SK-N-SH (cell line): ENCODE data around the gene CPLX3. TPM values are rescaled to one million over a fixed set of nuclear protein-coding genes. Genes with fewer than 3 reads are reported as not detected.

Experiments
- CTCF ChIA-PET: fragments of 300-600, 350-600 bp; formaldehyde crosslinking; extraction: SDS; loops from one replicate; lab custom pipeline; 2021; lab: Yijun Ruan, JAX
- POLR2A ChIA-PET: fragments of 350-600 bp; sonication (Branson Sonifier 250); formaldehyde crosslinking; extraction: SDS; loops from one replicate; lab custom pipeline; 2020; ENCODE audit warnings: antibody characterized with exemption, inconsistent platforms; lab: Yijun Ruan, JAX
- DNase-seq: peaks from one replicate; pipeline ENCODE4 v3.0.0; 2012
- H2AFZ ChIP-seq: fragments of 200-600 bp; sonication (generic); 2 replicates; pipeline ENCODE4 v1.8.1; 2016; ENCODE audit warnings: antibody characterized with exemption, mild to moderate bottlenecking, low read depth
- H3F3A ChIP-seq: fragments of 200-600 bp; sonication (generic); replicated peaks from 2 replicates; pipeline ENCODE3; 2016; ENCODE audit warnings: antibody characterized with exemption, mild to moderate bottlenecking; ENCODE audit not compliant: insufficient read depth
- H3K27ac ChIP-seq, 2 experiments: fragments of 200-500 bp in 1 of 2; fragments of 200-600 bp in 1 of 2; sonication (Bioruptor generic) in 1 of 2; sonication (generic), shearing (Covaris generic) in 1 of 2; 2 replicates each; pipeline versions ENCODE4 v1.5.1 to v1.6.1; 2014 to 2016; ENCODE audit warnings: low read depth in 2 of 2, inconsistent platforms in 1 of 2, low read length in 1 of 2, mild to moderate bottlenecking in 1 of 2, mixed read lengths in 1 of 2
- H3K27me3 ChIP-seq: fragments of 200-600 bp; sonication (generic), shearing (Covaris generic); 2 replicates; pipeline ENCODE4 v1.6.1; 2016; ENCODE audit warnings: mixed run types; ENCODE audit not compliant: insufficient read depth
- H3K36me3 ChIP-seq, 2 experiments: fragments of 200-500 bp in 1 of 2; fragments of 200-600 bp in 1 of 2; sonication (Bioruptor generic) in 1 of 2; sonication (generic) in 1 of 2; replicated peaks in 1 of 2; 2 replicates each; pipeline versions ENCODE3 to v1.5.1; 2014 to 2016; ENCODE audit warnings: low read length in 1 of 2, mild to moderate bottlenecking in 1 of 2; ENCODE audit not compliant: insufficient read depth in 2 of 2, control insufficient read depth in 1 of 2
- H3K4me1 ChIP-seq, 2 experiments: fragments of 200-500 bp in 1 of 2; fragments of 200-600 bp in 1 of 2; sonication (Bioruptor generic) in 1 of 2; sonication (generic), shearing (Covaris generic) in 1 of 2; 2 replicates each; pipeline versions ENCODE4 v1.5.1 to v1.6.1; 2014 to 2016; ENCODE audit warnings: low read depth in 1 of 2, low read length in 1 of 2, mixed run types in 1 of 2; ENCODE audit not compliant: insufficient read depth in 2 of 2, control insufficient read depth in 1 of 2
- H3K4me2 ChIP-seq: fragments of 200-600 bp; sonication (generic), shearing (Covaris generic); 2 replicates; pipeline ENCODE4 v1.6.1; 2017; ENCODE audit warnings: mixed run types
- H3K4me3 ChIP-seq, 2 experiments: fragments of 200-500 bp in 1 of 2; fragments of 200-600 bp in 1 of 2; sonication (Bioruptor generic) in 1 of 2; sonication (generic), shearing (Covaris generic) in 1 of 2; 2 replicates each; pipeline versions ENCODE4 v1.5.1 to v1.8.1; 2014 to 2016; ENCODE audit warnings: low read depth in 2 of 2, inconsistent platforms in 1 of 2, low read length in 1 of 2, mild to moderate bottlenecking in 1 of 2, mixed read lengths in 1 of 2, moderate library complexity in 1 of 2
- H3K79me2 ChIP-seq: fragments of 200-600 bp; sonication (generic); 2 replicates; pipeline ENCODE4 v1.8.1; 2017; ENCODE audit warnings: mild to moderate bottlenecking; ENCODE audit not compliant: insufficient read depth
- H3K9ac ChIP-seq: fragments of 200-600 bp; sonication (generic); 2 replicates; pipeline ENCODE4 v1.6.1; 2017; ENCODE audit warnings: mixed run types
- H3K9me2 ChIP-seq: fragments of 200-600 bp; sonication (generic); 2 replicates; pipeline ENCODE4 v1.6.1; 2017; ENCODE audit warnings: mixed run types
- H3K9me3 ChIP-seq: fragments of 200-600 bp; sonication (generic); 2 replicates; pipeline ENCODE4 v1.6.1; 2017; ENCODE audit warnings: mixed run types, mild to moderate bottlenecking, moderate library complexity
- H4K20me1 ChIP-seq: fragments of 200-600 bp; sonication (generic); 2 replicates; pipeline ENCODE4 v1.6.1; 2017; ENCODE audit warnings: mild to moderate bottlenecking, mixed run types; ENCODE audit not compliant: insufficient read depth
- ELF1 ChIP-seq: IDR thresholded peaks from 2 replicates; pipeline ENCODE4 v1.4.0; 2012
- EP300 ChIP-seq, 2 experiments: IDR thresholded peaks; 2 replicates each; pipeline versions ENCODE4 v1.4.0 to v1.6.1; 2012; ENCODE audit warnings: borderline replicate concordance in 1 of 2, low read depth in 1 of 2, low read length in 1 of 2
- GABPA ChIP-seq: IDR thresholded peaks from 2 replicates; pipeline ENCODE4 v1.4.0; 2012; ENCODE audit warnings: low read depth, mild to moderate bottlenecking
- GATA2 ChIP-seq: sonication (generic); formaldehyde crosslinking; IDR thresholded peaks from 2 replicates; pipeline ENCODE4 v1.5.0; 2020; ENCODE audit warnings: mild to moderate bottlenecking, missing genetic modification reagents
- JUND ChIP-seq: IDR thresholded peaks from 2 replicates; pipeline ENCODE4 v1.4.0; 2012
- MEF2A ChIP-seq: IDR thresholded peaks from 2 replicates; pipeline ENCODE4 v1.4.0; 2012; ENCODE audit warnings: low read depth, borderline replicate concordance
- MXI1 ChIP-seq: IDR thresholded peaks from 2 replicates; pipeline ENCODE4 v1.6.1; 2012; ENCODE audit warnings: mild to moderate bottlenecking, low read depth, low read length, improper control_type of control experiment
- RAD21 ChIP-seq: IDR thresholded peaks from 2 replicates; pipeline ENCODE4 v1.6.1; 2012; ENCODE audit warnings: mild to moderate bottlenecking, low read length
- RFX5 ChIP-seq: IDR thresholded peaks from 2 replicates; pipeline ENCODE4 v1.6.1; 2012; ENCODE audit warnings: mild to moderate bottlenecking, improper control_type of control experiment, low read length
- SIN3A ChIP-seq: IDR thresholded peaks from 2 replicates; pipeline ENCODE4 v1.6.1; 2012; ENCODE audit warnings: low read depth, mild to moderate bottlenecking, low read length, moderate library complexity, borderline replicate concordance
- TEAD4 ChIP-seq: IDR thresholded peaks from 2 replicates; pipeline ENCODE4 v1.4.0; 2012; ENCODE audit warnings: mild to moderate bottlenecking, borderline replicate concordance; ENCODE audit not compliant: insufficient read depth
- USF1 ChIP-seq: IDR thresholded peaks from 2 replicates; pipeline ENCODE4 v1.4.0; 2012; ENCODE audit warnings: low read depth, borderline replicate concordance
- YY1 ChIP-seq: IDR thresholded peaks from 2 replicates; pipeline ENCODE4 v1.4.0; 2012; ENCODE audit warnings: low read depth, mild to moderate bottlenecking
- WGBS: methylation state at CpG from one replicate; pipeline ENCODE4 v1.1.6; 2017; ENCODE audit warnings: low lambda C conversion rate; 5-methylcytosine and 5-hydroxymethylcytosine counted together
- polyA plus RNA-seq, 3 experiments: library from polyadenylated mRNA; depleted of rRNA; stranded (reverse); fragments of >200 nt; gene quantifications; 2 replicates each; pipeline ENCODE4 v1.2.3, GENCODE V29; 2012
- TF ChIP-seq, protein P1 (sequence below): fragments of 150-350 bp; IDR thresholded peaks from 2 replicates; pipeline ENCODE4 v1.6.1; 2017; ENCODE audit warnings: antibody characterized with exemption, low read length, low read depth, borderline replicate concordance

CPLX3 gene
- polyA plus RNA-seq, 1 of the 3 experiments (the other 2 are of a cell fraction): not detected

DNA sequence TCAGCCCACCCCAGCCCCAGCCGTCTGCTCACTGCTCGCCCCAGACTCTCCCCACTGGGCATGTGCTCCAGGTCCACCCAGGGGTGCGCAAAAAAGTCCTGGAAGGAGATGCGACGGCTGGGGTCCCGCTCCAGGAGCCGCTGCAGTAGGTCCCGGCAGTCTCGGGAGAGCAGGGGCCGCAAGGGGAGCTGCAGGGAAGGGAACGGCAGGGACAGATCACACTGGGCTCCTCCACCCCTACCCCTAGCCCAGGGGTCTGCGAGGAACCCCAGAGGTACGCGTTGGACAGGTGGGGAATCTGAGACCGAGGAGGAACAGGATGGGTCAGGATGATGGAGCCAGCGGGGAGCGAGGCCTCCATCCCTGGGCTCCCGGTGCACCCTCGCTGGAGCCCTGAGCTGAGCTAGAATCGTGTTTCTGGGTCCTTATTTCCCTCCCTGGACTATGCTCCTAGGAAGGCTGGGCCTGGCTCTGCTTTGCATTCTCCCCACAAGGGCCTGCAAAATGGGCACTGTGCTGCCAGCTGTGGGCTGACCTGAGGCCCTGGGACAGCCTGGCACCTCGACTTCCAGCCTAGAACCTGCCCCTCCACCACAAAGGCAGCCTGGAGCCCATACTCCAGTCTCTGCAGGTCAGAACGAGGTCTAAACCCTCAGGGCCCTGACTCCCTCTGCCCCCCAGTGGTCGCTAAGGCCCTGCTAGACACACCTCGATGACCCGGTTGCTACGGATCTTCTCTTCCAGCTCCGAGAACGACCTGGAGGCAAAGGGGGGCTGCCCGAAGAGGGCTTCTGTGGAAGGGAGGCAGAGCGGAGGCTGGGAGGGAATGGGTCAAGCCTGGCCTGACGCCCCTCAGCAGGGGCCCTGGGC is 13.3 kb downstream of the CPLX3 start:
- CTCF ChIA-PET: interaction anchor here (0.7 to 10.8 kb wide), 5 partner anchors 12 to 69 kb away, joined by 3 to 95 read pairs (median 3); no protein-coding TSS in a partner anchor
- Histone ChIP-seq H4K20me1 (no peaks in the 10 kb centered on the region), H3K9ac (no peak overlapping the region)

DNA sequence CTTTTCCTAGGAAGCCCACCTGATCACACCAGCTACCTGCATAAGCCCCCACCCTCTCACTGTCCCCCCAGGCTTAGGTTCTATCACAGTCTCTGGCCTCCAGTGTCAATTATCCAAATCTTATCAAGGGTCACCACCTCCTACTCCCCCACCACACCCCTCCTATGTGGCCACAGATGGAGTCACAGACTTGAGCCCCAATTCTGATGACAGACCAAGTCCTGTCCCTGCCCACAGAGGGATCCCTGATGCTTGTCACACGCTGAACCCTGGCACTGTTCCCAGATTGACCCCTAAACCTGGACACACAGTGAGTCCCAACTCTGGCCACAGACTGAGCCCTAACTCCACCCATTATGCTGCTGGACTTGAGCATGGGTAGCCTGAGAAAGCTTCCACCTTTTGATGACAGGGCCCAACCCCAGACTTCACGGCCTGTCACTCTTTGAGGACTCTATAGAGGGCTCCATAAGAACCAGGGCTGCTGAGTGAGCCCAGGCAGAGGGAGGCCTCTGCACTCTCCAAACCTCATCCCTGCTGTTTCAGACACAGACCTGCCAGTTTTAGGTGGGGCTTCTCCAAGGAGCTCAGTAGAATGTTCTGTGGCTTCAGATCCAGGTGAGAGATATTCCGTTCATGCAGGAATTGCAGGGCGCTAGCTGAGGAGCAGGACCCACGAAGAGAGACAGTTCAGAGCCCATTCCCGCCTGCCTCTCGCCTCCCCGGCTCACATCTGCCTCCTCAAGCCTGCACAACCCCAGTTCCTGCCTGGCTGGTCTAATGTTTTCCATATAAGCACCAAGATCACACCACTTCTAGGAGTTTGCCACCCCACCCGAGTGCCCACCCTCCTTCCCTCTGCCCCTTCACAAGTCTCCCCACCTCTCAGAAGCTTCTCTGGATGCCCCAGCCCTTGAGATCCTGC is 14.7 kb downstream of the CPLX3 start:
- Histone ChIP-seq H3K9me3 (no peaks in the 10 kb centered on the region), H3K27me3 (no peaks in the 10 kb centered on the region), H4K20me1 (no peaks in the 10 kb centered on the region), H3K9ac (no peak overlapping the region), H3K79me2 (no peaks in the 10 kb centered on the region), H3K4me1 (peaks cover 0 to 23% of the 10 kb centered on the region in 2 experiments; a peak in 2 of 4 replicates), H3K9me2 (no peaks in the 10 kb centered on the region), H3K4me2 (peak overlapping the region; percentile 96; the same call in 1 of the 2 replicates), H3K36me3 (peaks cover 0 to 42% of the 10 kb centered on the region in 2 experiments), H3F3A (no peaks in the 10 kb centered on the region), H2AFZ (no peak overlapping the region), H3K27ac (no peak overlapping the region), H3K4me3 (no peak overlapping the region)
- whole genome bisulfite sequencing: 92% methylated on average over 9 of the region's 9 CpGs
- CTCF ChIA-PET: interaction anchor here (0.7 to 10.8 kb wide), 7 partner anchors 12 to 109 kb away, joined by 3 to 95 read pairs (median 12); no protein-coding TSS in a partner anchor
- no peak for DNase-seq
- POLR2A ChIA-PET: interaction anchor here (1.2 to 1.3 kb wide), 2 partner anchors 14 to 116 kb away, joined by 4 read pairs; partner anchors contain the start of gene RPP25
- TF ChIP-seq EP300 (IDR thresholded peaks at IDR 0.05; ENCODE audit: borderline replicate concordance in 1 of 2, low read depth in 1 of 2, low read length in 1 of 2) (no peak), ELF1 (no peak), MEF2A (no peak), RFX5 (no peak), GATA2 (CRISPR knock-in tag) (no peak), GABPA (no peak)

More for the DNA sequence above, 13.3 kb downstream of the CPLX3 start:
- POLR2A ChIA-PET: interaction anchor here (1.3 kb wide), 1 partner anchor 117 kb away, joined by 4 read pairs; the partner anchor contains the start of gene RPP25
- no peak for DNase-seq
- Histone ChIP-seq H3K79me2 (no peaks in the 10 kb centered on the region), H3K27ac (no peak overlapping the region), H3F3A (no peaks in the 10 kb centered on the region), H3K27me3 (no peaks in the 10 kb centered on the region), H3K9me3 (no peaks in the 10 kb centered on the region), H3K4me3 (no peak overlapping the region), H3K4me2 (no peak overlapping the region), H3K4me1 (peaks cover 0 to 23% of the 10 kb centered on the region in 2 experiments; a peak in 2 of 4 replicates), H2AFZ (no peak overlapping the region), H3K36me3 (peaks cover 0 to 36% of the 10 kb centered on the region in 2 experiments), H3K9me2 (no peaks in the 10 kb centered on the region)
- WGBS: 92% methylated on average over 18 of the region's 31 CpGs
- no peak for TF ChIP-seq JUND
- TF ChIP-seq MXI1: no peak
- no peak for TF ChIP-seq RAD21
- TF ChIP-seq USF1: no peak
- no peak for TF ChIP-seq ELF1
- no peak for TF ChIP-seq YY1
- no peak for TF ChIP-seq SIN3A
- no peak for TF ChIP-seq TEAD4
- TF ChIP-seq, protein P1, sequence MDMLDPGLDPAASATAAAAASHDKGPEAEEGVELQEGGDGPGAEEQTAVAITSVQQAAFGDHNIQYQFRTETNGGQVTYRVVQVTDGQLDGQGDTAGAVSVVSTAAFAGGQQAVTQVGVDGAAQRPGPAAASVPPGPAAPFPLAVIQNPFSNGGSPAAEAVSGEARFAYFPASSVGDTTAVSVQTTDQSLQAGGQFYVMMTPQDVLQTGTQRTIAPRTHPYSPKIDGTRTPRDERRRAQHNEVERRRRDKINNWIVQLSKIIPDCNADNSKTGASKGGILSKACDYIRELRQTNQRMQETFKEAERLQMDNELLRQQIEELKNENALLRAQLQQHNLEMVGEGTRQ: no peak
- no peak for TF ChIP-seq MEF2A
